Measurements from ENCODE around the gene ARX. TPM values are rescaled to one million over a fixed set of nuclear protein-coding genes. Genes with fewer than 3 reads are reported as not detected.

ARX gene
- total and polyA plus RNA-seq, 9 of the 15 experiments (the other 6 are each of a cell fraction or from before 2014, with no cell fraction given), result 0.03 TPM; not detected in 8

DNA sequence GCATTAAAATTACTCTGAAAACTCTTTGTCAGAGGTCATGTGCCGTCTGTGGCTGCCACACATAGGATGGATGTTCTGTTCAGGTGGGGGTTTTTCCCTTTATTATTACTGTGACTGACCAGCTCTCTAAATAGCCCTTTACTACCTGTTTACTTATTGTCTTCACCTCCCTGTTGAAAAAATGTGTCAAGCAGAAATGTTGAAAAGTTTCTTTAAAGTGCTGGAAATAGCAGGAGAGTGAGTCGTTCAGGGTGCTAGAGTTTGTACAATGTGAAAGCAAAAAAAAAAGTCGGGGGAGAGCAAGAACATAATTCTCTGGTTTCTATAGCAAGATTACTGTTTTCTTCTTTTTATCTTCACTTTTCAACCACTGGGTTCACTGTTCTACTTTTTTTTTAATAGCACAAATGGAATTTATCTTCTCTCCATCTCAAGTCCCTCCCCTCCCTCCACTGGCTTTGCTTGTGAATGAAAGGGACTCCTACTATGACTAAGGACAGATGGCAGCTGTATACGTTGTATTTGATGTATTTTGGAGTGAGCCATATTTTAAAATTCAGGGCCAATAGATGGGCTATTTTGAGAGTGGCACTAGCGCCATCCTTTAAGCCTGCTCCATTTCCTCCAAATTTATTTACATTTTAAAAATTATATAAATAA lies 33.3 kb downstream of the ARX start:
- WGBS (ENCODE audit: insufficient coverage, low coverage, missing lambda C conversion rate), result 59% methylated on average over 5 of the region's 5 CpGs
- no peak overlapping the region for H3K4me2 ChIP-seq (ENCODE audit: insufficient read depth, low read length)
- H4K20me1 ChIP-seq (replicated peaks; ENCODE audit: control insufficient read depth, insufficient read depth, low read length), result no peaks in the 10 kb centered on the region
- in situ Hi-C loops (cut with MboI) (no loop called here), intact Hi-C loops (cut with micrococcal nuclease) (no loop called here)
- H3K4me1 ChIP-seq (replicated peaks in 1 of 2; ENCODE audit: control insufficient read depth in 2 of 2, insufficient read depth in 2 of 2, low read length in 2 of 2), result no peaks in the 10 kb centered on the region
- FAIRE-seq, result no peak
- ChIA-PET CTCF (ENCODE audit: low intra/inter-chr PET ratio) (no interaction called here), POLR2A (no interaction called here)
- no peaks in the 10 kb centered on the region for H3K9me1 ChIP-seq (ENCODE audit: control insufficient read depth, insufficient read depth, low read length)
- ATAC-seq, result no peak
- no peaks in the 10 kb centered on the region for H3K27me3 ChIP-seq (ENCODE audit: control insufficient read depth in 2 of 2, insufficient read depth in 2 of 2, low read length in 2 of 2)
- no peak for DNase-seq (ENCODE audit: extremely low read depth in 1 of 4, low spot score in 3 of 4)
- H3K36me3 ChIP-seq (ENCODE audit: control insufficient read depth, insufficient read depth, low read length), result peaks cover 7% of the 10 kb centered on the region; the same call in 2 of the 3 replicates
- TF ChIP-seq ZNF197 (CRISPR knock-in tag; IDR thresholded peaks at IDR 0.05; ENCODE audit: low read depth), result no peak
- TF ChIP-seq ZNF445 (CRISPR knock-in tag; IDR thresholded peaks at IDR 0.05; ENCODE audit: low read depth), result no peak
- TF ChIP-seq SMAD2 (IDR thresholded peaks at IDR 0.05; ENCODE audit: low read depth, low read length), result no peak
- TF ChIP-seq, protein P1, sequence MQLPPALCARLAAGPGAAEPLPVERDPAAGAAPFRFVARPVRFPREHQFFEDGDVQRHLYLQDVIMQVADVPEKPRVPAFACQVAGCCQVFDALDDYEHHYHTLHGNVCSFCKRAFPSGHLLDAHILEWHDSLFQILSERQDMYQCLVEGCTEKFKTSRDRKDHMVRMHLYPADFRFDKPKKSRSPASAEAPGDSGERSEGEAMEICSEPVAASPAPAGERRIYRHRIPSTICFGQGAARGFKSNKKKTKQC (CRISPR knock-in tag; IDR thresholded peaks at IDR 0.05), result no peak
- TF ChIP-seq OTX1 (CRISPR knock-in tag; IDR thresholded peaks at IDR 0.05), result no peak
- no peak for TF ChIP-seq FOXK2 (conservative IDR thresholded peaks at IDR 0.05 in 1 of 2, IDR thresholded peaks at IDR 0.05 in 1 of 2; ENCODE audit: low read depth in 2 of 2)
- TF ChIP-seq PCBP1 (IDR thresholded peaks at IDR 0.05; ENCODE audit: low read depth, low read length, poor library complexity, severe bottlenecking), result no peak
- no peak for TF ChIP-seq ZSCAN32 (CRISPR knock-in tag; IDR thresholded peaks at IDR 0.05)
- no peak for TF ChIP-seq SIN3A (IDR thresholded peaks at IDR 0.05; ENCODE audit: borderline replicate concordance in 2 of 2, control insufficient read depth in 1 of 2, low read depth in 2 of 2, low read length in 2 of 2)
- TF ChIP-seq, protein P2, sequence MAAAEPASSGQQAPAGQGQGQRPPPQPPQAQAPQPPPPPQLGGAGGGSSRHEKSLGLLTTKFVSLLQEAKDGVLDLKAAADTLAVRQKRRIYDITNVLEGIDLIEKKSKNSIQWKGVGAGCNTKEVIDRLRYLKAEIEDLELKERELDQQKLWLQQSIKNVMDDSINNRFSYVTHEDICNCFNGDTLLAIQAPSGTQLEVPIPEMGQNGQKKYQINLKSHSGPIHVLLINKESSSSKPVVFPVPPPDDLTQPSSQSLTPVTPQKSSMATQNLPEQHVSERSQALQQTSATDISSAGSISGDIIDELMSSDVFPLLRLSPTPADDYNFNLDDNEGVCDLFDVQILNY (CRISPR knock-in tag; IDR thresholded peaks at IDR 0.05), result no peak
- TF ChIP-seq ADNP (tag; IDR thresholded peaks at IDR 0.05), result no peak
- TF ChIP-seq ZNF561 (CRISPR knock-in tag; conservative IDR thresholded peaks at IDR 0.05), result no peak
- no peak for TF ChIP-seq CBX5 (IDR thresholded peaks at IDR 0.05; ENCODE audit: borderline replicate concordance, low read depth)
- no peak for TF ChIP-seq CCNT2 (IDR thresholded peaks at IDR 0.05; ENCODE audit: borderline replicate concordance, extremely low read depth, insufficient read length, low read depth, low read length)
- TF ChIP-seq SAFB2 (IDR thresholded peaks at IDR 0.05; ENCODE audit: borderline replicate concordance, low read depth, low read length, severe bottlenecking), result no peak
- no peak for TF ChIP-seq ZNF239 (CRISPR knock-in tag; IDR thresholded peaks at IDR 0.05)
- TF ChIP-seq GABPB1 (CRISPR knock-in tag; IDR thresholded peaks at IDR 0.05), result no peak
- TF ChIP-seq XRCC4 (IDR thresholded peaks at IDR 0.05; ENCODE audit: extremely low read depth, insufficient read depth, insufficient read length), result no peak
- TF ChIP-seq NR1H2 (CRISPR knock-in tag; IDR thresholded peaks at IDR 0.05), result no peak
- no peak overlapping the region for H3K27ac ChIP-seq (ENCODE audit: extremely low read depth, low read depth, low read length)
- BruUV-seq (replicated peaks), result no TSS peak
- H3K79me2 ChIP-seq (ENCODE audit: control insufficient read depth, insufficient read depth, low read length), result no peaks in the 10 kb centered on the region
- H3K4me3 ChIP-seq, result no peak overlapping the region
- no peak overlapping the region for H2AFZ ChIP-seq (ENCODE audit: low read depth, low read length)
- H3K9me3 ChIP-seq (replicated peaks; ENCODE audit: control insufficient read depth, insufficient read depth, low read depth, low read length), result no peaks in the 10 kb centered on the region
- H3K9ac ChIP-seq (ENCODE audit: insufficient read depth in 1 of 2, low read depth in 2 of 2, low read length in 2 of 2), result no peak overlapping the region
